Measurements from ENCODE around the gene RARRES2. TPM values are rescaled to one million over a fixed set of nuclear protein-coding genes. Genes with fewer than 3 reads are reported as not detected.
A peak's percentile ranks its signal among the peaks of the same experiment; 100 is the strongest.

Gene RARRES2
- total and polyA plus RNA-seq, 2 of the 13 experiments (the other 11 are each of a cell fraction or from before 2014, with no cell fraction given) = 134 to 172 TPM

- TF ChIP-seq SKIL (CRISPR knock-in tag; IDR thresholded peaks at IDR 0.05; ENCODE audit: borderline replicate concordance) = no peak
- TF ChIP-seq ZNF362 (CRISPR knock-in tag; IDR thresholded peaks at IDR 0.05; ENCODE audit: borderline replicate concordance) = peak; percentile 17; the same call in 1 of the 2 replicates
- no peak for TF ChIP-seq ZEB1 (IDR thresholded peaks at IDR 0.05; ENCODE audit: insufficient replicate concordance, low read depth)
- 0 out of 2 replicates have a peak, but pooled peaks have one; percentile 30 for TF ChIP-seq ZFP36L1 (CRISPR knock-in tag; IDR thresholded peaks at IDR 0.05)
- TF ChIP-seq ZNF839 (CRISPR knock-in tag; IDR thresholded peaks at IDR 0.05; ENCODE audit: borderline replicate concordance) = no peak
- TF ChIP-seq ZNF576 (CRISPR knock-in tag; IDR thresholded peaks at IDR 0.05) = no peak
- TF ChIP-seq U2AF1 (optimal IDR thresholded peaks at IDR 0.05; ENCODE audit: low read depth, low read length) = no peak
- no peak for TF ChIP-seq ZNF451 (CRISPR knock-in tag; IDR thresholded peaks at IDR 0.05)
- no peak for TF ChIP-seq ZNF275 (CRISPR knock-in tag; IDR thresholded peaks at IDR 0.05; ENCODE audit: borderline replicate concordance)
- TF ChIP-seq SPEN (CRISPR knock-in tag; IDR thresholded peaks at IDR 0.05; ENCODE audit: low read depth) = no peak; the same call in 1 of the 2 replicates
- TF ChIP-seq GATAD2A (CRISPR knock-in tag; IDR thresholded peaks at IDR 0.05) = no peak
- TF ChIP-seq ZNF687 (CRISPR knock-in tag; IDR thresholded peaks at IDR 0.05) = peak; percentile 70
- TF ChIP-seq REXO4 (CRISPR knock-in tag; IDR thresholded peaks at IDR 0.05; ENCODE audit: borderline replicate concordance) = no peak
- no peak for TF ChIP-seq DNMT1 (CRISPR knock-in tag; IDR thresholded peaks at IDR 0.05)
- TF ChIP-seq FOXK1 (CRISPR knock-in tag; IDR thresholded peaks at IDR 0.05; ENCODE audit: borderline replicate concordance, low read depth) = no peak
- no peak for TF ChIP-seq NFE2 (CRISPR knock-in tag; IDR thresholded peaks at IDR 0.05)
- no peak for TF ChIP-seq MTA3 (CRISPR knock-in tag; IDR thresholded peaks at IDR 0.05)
- peak; percentile 48; the same call in 1 of the 2 replicates for TF ChIP-seq ZGPAT (CRISPR knock-in tag; IDR thresholded peaks at IDR 0.05)
- TF ChIP-seq FOXP1 (IDR thresholded peaks at IDR 0.05) = no peak
- no peak for TF ChIP-seq FOXP1 (CRISPR knock-in tag; IDR thresholded peaks at IDR 0.05)
Observed at GRCh38 chr7:150378853-150379440, 37.5 kb upstream of the RARRES2 start, which contains the start of gene ZNF775 (continued).

All from HepG2 (cell line).